SK-N-SH (cell line): ENCODE measurements around the gene PHLPP1. TPM values are rescaled to one million over a fixed set of nuclear protein-coding genes. Genes with fewer than 3 reads are reported as not detected.

ENCODE experiments used
- CTCF ChIA-PET: fragments of 300-600, 350-600 bp; formaldehyde crosslinking; extraction: SDS; loops from one replicate; lab custom pipeline; 2021; lab: Yijun Ruan, JAX
- POLR2A ChIA-PET: fragments of 350-600 bp; sonication (Branson Sonifier 250); formaldehyde crosslinking; extraction: SDS; loops from one replicate; lab custom pipeline; 2020; ENCODE audit warnings: antibody characterized with exemption, inconsistent platforms; lab: Yijun Ruan, JAX
- DNase-seq: peaks from one replicate; pipeline ENCODE4 v3.0.0; 2012
- H2AFZ ChIP-seq: fragments of 200-600 bp; sonication (generic); 2 replicates; pipeline ENCODE4 v1.8.1; 2016; ENCODE audit warnings: antibody characterized with exemption, mild to moderate bottlenecking, low read depth
- H3F3A ChIP-seq: fragments of 200-600 bp; sonication (generic); replicated peaks from 2 replicates; pipeline ENCODE3; 2016; ENCODE audit warnings: antibody characterized with exemption, mild to moderate bottlenecking; ENCODE audit not compliant: insufficient read depth
- H3K27ac ChIP-seq, 2 experiments: fragments of 200-500 bp in 1 of 2; fragments of 200-600 bp in 1 of 2; sonication (Bioruptor generic) in 1 of 2; sonication (generic), shearing (Covaris generic) in 1 of 2; 2 replicates each; pipeline versions ENCODE4 v1.5.1 to v1.6.1; 2014 to 2016; ENCODE audit warnings: low read depth in 2 of 2, inconsistent platforms in 1 of 2, low read length in 1 of 2, mild to moderate bottlenecking in 1 of 2, mixed read lengths in 1 of 2
- H3K27me3 ChIP-seq: fragments of 200-600 bp; sonication (generic), shearing (Covaris generic); 2 replicates; pipeline ENCODE4 v1.6.1; 2016; ENCODE audit warnings: mixed run types; ENCODE audit not compliant: insufficient read depth
- H3K36me3 ChIP-seq, 2 experiments: fragments of 200-500 bp in 1 of 2; fragments of 200-600 bp in 1 of 2; sonication (Bioruptor generic) in 1 of 2; sonication (generic) in 1 of 2; replicated peaks in 1 of 2; 2 replicates each; pipeline versions ENCODE3 to v1.5.1; 2014 to 2016; ENCODE audit warnings: low read length in 1 of 2, mild to moderate bottlenecking in 1 of 2; ENCODE audit not compliant: insufficient read depth in 2 of 2, control insufficient read depth in 1 of 2
- H3K4me1 ChIP-seq, 2 experiments: fragments of 200-500 bp in 1 of 2; fragments of 200-600 bp in 1 of 2; sonication (Bioruptor generic) in 1 of 2; sonication (generic), shearing (Covaris generic) in 1 of 2; 2 replicates each; pipeline versions ENCODE4 v1.5.1 to v1.6.1; 2014 to 2016; ENCODE audit warnings: low read depth in 1 of 2, low read length in 1 of 2, mixed run types in 1 of 2; ENCODE audit not compliant: insufficient read depth in 2 of 2, control insufficient read depth in 1 of 2
- H3K4me2 ChIP-seq: fragments of 200-600 bp; sonication (generic), shearing (Covaris generic); 2 replicates; pipeline ENCODE4 v1.6.1; 2017; ENCODE audit warnings: mixed run types
- H3K4me3 ChIP-seq, 2 experiments: fragments of 200-500 bp in 1 of 2; fragments of 200-600 bp in 1 of 2; sonication (Bioruptor generic) in 1 of 2; sonication (generic), shearing (Covaris generic) in 1 of 2; 2 replicates each; pipeline versions ENCODE4 v1.5.1 to v1.8.1; 2014 to 2016; ENCODE audit warnings: low read depth in 2 of 2, inconsistent platforms in 1 of 2, low read length in 1 of 2, mild to moderate bottlenecking in 1 of 2, mixed read lengths in 1 of 2, moderate library complexity in 1 of 2
- H3K79me2 ChIP-seq: fragments of 200-600 bp; sonication (generic); 2 replicates; pipeline ENCODE4 v1.8.1; 2017; ENCODE audit warnings: mild to moderate bottlenecking; ENCODE audit not compliant: insufficient read depth
- H3K9ac ChIP-seq: fragments of 200-600 bp; sonication (generic); 2 replicates; pipeline ENCODE4 v1.6.1; 2017; ENCODE audit warnings: mixed run types
- H3K9me2 ChIP-seq: fragments of 200-600 bp; sonication (generic); 2 replicates; pipeline ENCODE4 v1.6.1; 2017; ENCODE audit warnings: mixed run types
- H3K9me3 ChIP-seq: fragments of 200-600 bp; sonication (generic); 2 replicates; pipeline ENCODE4 v1.6.1; 2017; ENCODE audit warnings: mixed run types, mild to moderate bottlenecking, moderate library complexity
- H4K20me1 ChIP-seq: fragments of 200-600 bp; sonication (generic); 2 replicates; pipeline ENCODE4 v1.6.1; 2017; ENCODE audit warnings: mild to moderate bottlenecking, mixed run types; ENCODE audit not compliant: insufficient read depth
- ELF1 ChIP-seq: IDR thresholded peaks from 2 replicates; pipeline ENCODE4 v1.4.0; 2012
- EP300 ChIP-seq, 2 experiments: IDR thresholded peaks; 2 replicates each; pipeline versions ENCODE4 v1.4.0 to v1.6.1; 2012; ENCODE audit warnings: borderline replicate concordance in 1 of 2, low read depth in 1 of 2, low read length in 1 of 2
- EZH2phosphoT487 ChIP-seq: fragments of 200-600 bp; sonication (generic); IDR thresholded peaks from 2 replicates; pipeline ENCODE4 v1.6.1; 2017; ENCODE audit warnings: low read depth, mixed run types, mild to moderate bottlenecking, antibody characterized with exemption, moderate library complexity, borderline replicate concordance
- FOSL2 ChIP-seq: IDR thresholded peaks from 2 replicates; pipeline ENCODE4 v1.4.0; 2012; ENCODE audit warnings: low read depth, mild to moderate bottlenecking, moderate library complexity, borderline replicate concordance
- FOXJ3 ChIP-seq: sonication (generic); formaldehyde crosslinking; IDR thresholded peaks from 2 replicates; pipeline ENCODE4 v1.5.1; 2020; ENCODE audit warnings: mild to moderate bottlenecking, missing genetic modification reagents
- FOXM1 ChIP-seq: IDR thresholded peaks from 2 replicates; pipeline ENCODE4 v1.4.0; 2012; ENCODE audit warnings: low read depth, mild to moderate bottlenecking
- GABPA ChIP-seq: IDR thresholded peaks from 2 replicates; pipeline ENCODE4 v1.4.0; 2012; ENCODE audit warnings: low read depth, mild to moderate bottlenecking
- IRF3 ChIP-seq: fragments of 150-350 bp; IDR thresholded peaks from 2 replicates; pipeline ENCODE4 v1.6.1; 2016; ENCODE audit warnings: mild to moderate bottlenecking, low read depth, low read length
- JUND ChIP-seq: IDR thresholded peaks from 2 replicates; pipeline ENCODE4 v1.4.0; 2012
- MEF2A ChIP-seq: IDR thresholded peaks from 2 replicates; pipeline ENCODE4 v1.4.0; 2012; ENCODE audit warnings: low read depth, borderline replicate concordance
- MXI1 ChIP-seq: IDR thresholded peaks from 2 replicates; pipeline ENCODE4 v1.6.1; 2012; ENCODE audit warnings: mild to moderate bottlenecking, low read depth, low read length, improper control_type of control experiment
- NFIC ChIP-seq: IDR thresholded peaks from 2 replicates; pipeline ENCODE4 v1.4.0; 2012; ENCODE audit warnings: borderline replicate concordance
- POLR2AphosphoS5 ChIP-seq: IDR thresholded peaks from 2 replicates; pipeline ENCODE4 v1.6.1; 2012; ENCODE audit warnings: low read depth, low read length
- RCOR1 ChIP-seq: fragments of 150-350 bp; IDR thresholded peaks from 2 replicates; pipeline ENCODE4 v1.6.1; 2017; ENCODE audit warnings: antibody characterized with exemption, low read length
- REST ChIP-seq: IDR thresholded peaks from 2 replicates; pipeline ENCODE4 v1.6.1; 2012; ENCODE audit warnings: mild to moderate bottlenecking, low read depth, low read length, moderate library complexity
- SIN3A ChIP-seq: IDR thresholded peaks from 2 replicates; pipeline ENCODE4 v1.6.1; 2012; ENCODE audit warnings: low read depth, mild to moderate bottlenecking, low read length, moderate library complexity, borderline replicate concordance
- TEAD4 ChIP-seq: IDR thresholded peaks from 2 replicates; pipeline ENCODE4 v1.4.0; 2012; ENCODE audit warnings: mild to moderate bottlenecking, borderline replicate concordance; ENCODE audit not compliant: insufficient read depth
- USF2 ChIP-seq: fragments of 150-350 bp; IDR thresholded peaks from 2 replicates; pipeline ENCODE4 v1.6.1; 2017; ENCODE audit warnings: antibody characterized with exemption, low read length, low read depth, borderline replicate concordance
- YY1 ChIP-seq: IDR thresholded peaks from 2 replicates; pipeline ENCODE4 v1.4.0; 2012; ENCODE audit warnings: low read depth, mild to moderate bottlenecking
- WGBS: methylation state at CpG from one replicate; pipeline ENCODE4 v1.1.6; 2017; ENCODE audit warnings: low lambda C conversion rate; 5-methylcytosine and 5-hydroxymethylcytosine counted together
- polyA plus RNA-seq, 3 experiments: library from polyadenylated mRNA; depleted of rRNA; stranded (reverse); fragments of >200 nt; gene quantifications; 2 replicates each; pipeline ENCODE4 v1.2.3, GENCODE V29; 2012
- TF ChIP-seq, protein P1 (sequence below): fragments of 200-600 bp; sonication (generic); IDR thresholded peaks from 2 replicates; pipeline ENCODE4 v1.6.1; 2017; ENCODE audit warnings: antibody characterized with exemption, mild to moderate bottlenecking, moderate library complexity
- TF ChIP-seq, protein P2 (sequence below): IDR thresholded peaks from 2 replicates; pipeline ENCODE4; 2012

Gene PHLPP1
- polyA plus RNA-seq, 1 of the 3 experiments (the other 2 are of a cell fraction): 4.6 TPM

- TF ChIP-seq FOXJ3 (CRISPR knock-in tag) (no peak), USF2 (no peak)
Observed at GRCh38 chr18:63016270-63016669, 300.9 kb downstream of the PHLPP1 start (continued).

DNA sequence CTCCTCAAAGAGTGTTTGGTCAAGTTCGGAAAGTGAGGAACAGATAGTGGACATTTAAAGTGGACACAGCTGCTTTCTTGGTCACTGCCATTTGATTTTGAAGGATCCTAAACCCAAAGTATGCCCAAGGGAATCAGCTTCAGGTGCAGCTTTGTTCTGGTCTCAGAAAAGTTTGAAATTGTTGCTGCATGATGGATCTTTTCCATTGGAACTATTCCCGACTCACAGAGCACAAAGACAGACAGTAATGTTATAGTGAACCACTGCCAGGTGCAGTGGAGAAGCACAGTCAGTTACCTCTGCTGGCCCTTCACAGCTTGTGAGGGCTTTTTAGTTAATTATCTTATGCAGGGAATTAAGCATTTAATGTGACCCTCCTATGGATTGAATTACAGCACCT is 301.7 kb downstream of the PHLPP1 start:
- TF ChIP-seq MXI1 (no peak), REST (no peak), RCOR1 (no peak), GABPA (no peak), EZH2phosphoT487 (no peak), EP300 (IDR thresholded peaks at IDR 0.05; ENCODE audit: borderline replicate concordance in 1 of 2, low read depth in 1 of 2, low read length in 1 of 2) (no peak), JUND (no peak), USF2 (no peak), YY1 (no peak), NFIC (no peak), FOSL2 (no peak), IRF3 (no peak), TEAD4 (no peak), MEF2A (no peak), SIN3A (no peak), POLR2AphosphoS5 (no peak), FOXM1 (no peak), ELF1 (no peak)
- TF ChIP-seq, protein P1, sequence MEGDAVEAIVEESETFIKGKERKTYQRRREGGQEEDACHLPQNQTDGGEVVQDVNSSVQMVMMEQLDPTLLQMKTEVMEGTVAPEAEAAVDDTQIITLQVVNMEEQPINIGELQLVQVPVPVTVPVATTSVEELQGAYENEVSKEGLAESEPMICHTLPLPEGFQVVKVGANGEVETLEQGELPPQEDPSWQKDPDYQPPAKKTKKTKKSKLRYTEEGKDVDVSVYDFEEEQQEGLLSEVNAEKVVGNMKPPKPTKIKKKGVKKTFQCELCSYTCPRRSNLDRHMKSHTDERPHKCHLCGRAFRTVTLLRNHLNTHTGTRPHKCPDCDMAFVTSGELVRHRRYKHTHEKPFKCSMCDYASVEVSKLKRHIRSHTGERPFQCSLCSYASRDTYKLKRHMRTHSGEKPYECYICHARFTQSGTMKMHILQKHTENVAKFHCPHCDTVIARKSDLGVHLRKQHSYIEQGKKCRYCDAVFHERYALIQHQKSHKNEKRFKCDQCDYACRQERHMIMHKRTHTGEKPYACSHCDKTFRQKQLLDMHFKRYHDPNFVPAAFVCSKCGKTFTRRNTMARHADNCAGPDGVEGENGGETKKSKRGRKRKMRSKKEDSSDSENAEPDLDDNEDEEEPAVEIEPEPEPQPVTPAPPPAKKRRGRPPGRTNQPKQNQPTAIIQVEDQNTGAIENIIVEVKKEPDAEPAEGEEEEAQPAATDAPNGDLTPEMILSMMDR: no peak
- TF ChIP-seq, protein P2, sequence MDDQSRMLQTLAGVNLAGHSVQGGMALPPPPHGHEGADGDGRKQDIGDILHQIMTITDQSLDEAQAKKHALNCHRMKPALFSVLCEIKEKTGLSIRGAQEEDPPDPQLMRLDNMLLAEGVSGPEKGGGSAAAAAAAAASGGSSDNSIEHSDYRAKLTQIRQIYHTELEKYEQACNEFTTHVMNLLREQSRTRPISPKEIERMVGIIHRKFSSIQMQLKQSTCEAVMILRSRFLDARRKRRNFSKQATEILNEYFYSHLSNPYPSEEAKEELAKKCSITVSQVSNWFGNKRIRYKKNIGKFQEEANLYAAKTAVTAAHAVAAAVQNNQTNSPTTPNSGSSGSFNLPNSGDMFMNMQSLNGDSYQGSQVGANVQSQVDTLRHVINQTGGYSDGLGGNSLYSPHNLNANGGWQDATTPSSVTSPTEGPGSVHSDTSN: no peak
- H3K9me3 ChIP-seq: no peaks in the 10 kb centered on the region
- H3K4me2 ChIP-seq: no peak overlapping the region
- H3F3A ChIP-seq: no peaks in the 10 kb centered on the region
- 35% methylated on average over 2 of the region's 2 CpGs for WGBS
- no peak for DNase-seq
- H3K4me1 ChIP-seq: no peaks in the 10 kb centered on the region
- ChIA-PET CTCF (interaction anchor here (0.7 to 7.5 kb wide), 25 partner anchors 10 to 437 kb away, joined by 3 to 129 read pairs (median 3); partner anchors contain the start of gene BCL2), POLR2A (interaction anchor here (1.0 kb wide), 1 partner anchor 306 kb away, joined by 3 read pairs; no protein-coding TSS in a partner anchor)
- peaks cover 4% of the 10 kb centered on the region; the same call in 1 of the 2 replicates for H3K27me3 ChIP-seq
- no peak overlapping the region for H3K27ac ChIP-seq
- H3K9me2 ChIP-seq: no peaks in the 10 kb centered on the region
- H3K79me2 ChIP-seq: no peaks in the 10 kb centered on the region
- no peaks in the 10 kb centered on the region for H3K36me3 ChIP-seq
- no peaks in the 10 kb centered on the region for H4K20me1 ChIP-seq
- H3K4me3 ChIP-seq: no peak overlapping the region
- no peak overlapping the region for H2AFZ ChIP-seq
- no peak overlapping the region for H3K9ac ChIP-seq
